ENCODE measurements around the gene ADCY4. TPM values are rescaled to one million over a fixed set of nuclear protein-coding genes. Genes with fewer than 3 reads are reported as not detected.
A peak's percentile ranks its signal among the peaks of the same experiment; 100 is the strongest.

The ADCY4 gene

GRCh38 chr14:24270537-24271133, 64.2 kb downstream of the ADCY4 start:
- Histone ChIP-seq H3K23ac (ENCODE audit: low read length in 2 of 2) (no peak overlapping the region), H4K8ac (ENCODE audit: low read length) (peak overlapping the region; percentile 88), H2BK5ac (ENCODE audit: low read depth, low read length, poor library complexity, severe bottlenecking) (no peak overlapping the region), H2AK5ac (ENCODE audit: low read length, severe bottlenecking) (no peak overlapping the region), H3K4me1 (ENCODE audit: control insufficient read depth, insufficient read depth, low read depth, low read length) (peaks cover 9% of the 10 kb centered on the region), H4K91ac (ENCODE audit: low read length) (peak overlapping the region; percentile 87), H3K9me3 (ENCODE audit: control insufficient read depth, low read length) (no peaks in the 10 kb centered on the region), H3K79me1 (replicated peaks; ENCODE audit: low read length, poor library complexity, severe bottlenecking) (peaks cover 33% of the 10 kb centered on the region), H2BK12ac (ENCODE audit: low read length in 2 of 2) (peak overlapping the region in 1 of 2 experiments; percentile 10), H3K4me2 (ENCODE audit: low read length, poor library complexity, severe bottlenecking) (peak overlapping the region; percentile 78), H3K4me3 (ENCODE audit: insufficient read depth in 1 of 2, low read depth in 1 of 2, low read length in 2 of 2) (peak overlapping the region; percentile 84 to 98), H3K9ac (ENCODE audit: low read length) (peak overlapping the region; percentile 100), H2BK15ac (ENCODE audit: low read depth, poor library complexity, severe bottlenecking) (peak overlapping the region; percentile 4), H3K18ac (ENCODE audit: low read depth in 1 of 2, low read length in 2 of 2) (peak overlapping the region in 1 of 2 experiments; percentile 97), H3K27ac (ENCODE audit: low read length, poor library complexity, severe bottlenecking) (peak overlapping the region; percentile 90), H2AFZ (ENCODE audit: low read depth, low read length) (peak overlapping the region; percentile 91), H2BK120ac (ENCODE audit: low read depth, low read length) (no peak overlapping the region), H3K36me3 (ENCODE audit: control insufficient read depth in 1 of 2, insufficient read depth in 2 of 2, low read depth in 1 of 2, low read length in 2 of 2) (peaks cover 45 to 48% of the 10 kb centered on the region in 2 experiments), H3K4ac (ENCODE audit: low read depth in 1 of 2, low read length in 2 of 2) (peak overlapping the region in 1 of 2 experiments; percentile 47), H3K27me3 (ENCODE audit: control insufficient read depth in 1 of 2, insufficient read depth in 1 of 2, low read length in 2 of 2) (no peaks in the 10 kb centered on the region), H3K14ac (ENCODE audit: low read length in 2 of 2) (no peak overlapping the region)
- WGBS, result 43% methylated on average over 13 of the region's 13 CpGs
- no peak for DNase-seq

GRCh38 chr14:24269910-24270536, 64.8 kb downstream of the ADCY4 start:
- Histone ChIP-seq H2BK15ac (ENCODE audit: low read depth, poor library complexity, severe bottlenecking) (no peak overlapping the region), H3K27me3 (ENCODE audit: control insufficient read depth in 1 of 2, insufficient read depth in 1 of 2, low read length in 2 of 2) (no peaks in the 10 kb centered on the region), H3K27ac (ENCODE audit: low read length, poor library complexity, severe bottlenecking) (no peak overlapping the region), H3K14ac (ENCODE audit: low read length in 2 of 2) (no peak overlapping the region), H3K4me2 (ENCODE audit: low read length, poor library complexity, severe bottlenecking) (no peak overlapping the region), H2AFZ (ENCODE audit: low read depth, low read length) (no peak overlapping the region), H3K9me3 (ENCODE audit: control insufficient read depth, low read length) (no peaks in the 10 kb centered on the region), H3K4me1 (ENCODE audit: control insufficient read depth, insufficient read depth, low read depth, low read length) (peaks cover 9% of the 10 kb centered on the region), H3K9ac (ENCODE audit: low read length) (no peak overlapping the region), H4K8ac (ENCODE audit: low read length) (peak overlapping the region; percentile 38), H4K91ac (ENCODE audit: low read length) (no peak overlapping the region), H3K23ac (ENCODE audit: low read length in 2 of 2) (no peak overlapping the region), H3K79me1 (replicated peaks; ENCODE audit: low read length, poor library complexity, severe bottlenecking) (peaks cover 30% of the 10 kb centered on the region), H2BK120ac (ENCODE audit: low read depth, low read length) (no peak overlapping the region), H3K18ac (ENCODE audit: low read depth in 1 of 2, low read length in 2 of 2) (no peak overlapping the region), H2BK5ac (ENCODE audit: low read depth, low read length, poor library complexity, severe bottlenecking) (no peak overlapping the region), H3K4ac (ENCODE audit: low read depth in 1 of 2, low read length in 2 of 2) (no peak overlapping the region), H2BK12ac (ENCODE audit: low read length in 2 of 2) (peak overlapping the region in 1 of 2 experiments; percentile 27), H3K4me3 (ENCODE audit: insufficient read depth in 1 of 2, low read depth in 1 of 2, low read length in 2 of 2) (no peak overlapping the region), H2AK5ac (ENCODE audit: low read length, severe bottlenecking) (no peak overlapping the region), H3K36me3 (ENCODE audit: control insufficient read depth in 1 of 2, insufficient read depth in 2 of 2, low read depth in 1 of 2, low read length in 2 of 2) (peaks cover 51 to 54% of the 10 kb centered on the region in 2 experiments)
- DNase-seq, result no peak
- WGBS, result 96% methylated on average over 14 of the region's 14 CpGs

GRCh38 chr14:24269368-24269767, 65.5 kb downstream of the ADCY4 start:
- 95% methylated on average over 8 of the region's 8 CpGs for WGBS
- Histone ChIP-seq H2BK120ac (ENCODE audit: low read depth, low read length) (no peak overlapping the region), H3K23ac (ENCODE audit: low read length in 2 of 2) (no peak overlapping the region), H2BK12ac (ENCODE audit: low read length in 2 of 2) (no peak overlapping the region), H3K4me2 (ENCODE audit: low read length, poor library complexity, severe bottlenecking) (no peak overlapping the region), H3K9me3 (ENCODE audit: control insufficient read depth, low read length) (no peaks in the 10 kb centered on the region), H3K4me3 (ENCODE audit: insufficient read depth in 1 of 2, low read depth in 1 of 2, low read length in 2 of 2) (no peak overlapping the region), H2BK15ac (ENCODE audit: low read depth, poor library complexity, severe bottlenecking) (no peak overlapping the region), H3K18ac (ENCODE audit: low read depth in 1 of 2, low read length in 2 of 2) (no peak overlapping the region), H3K27ac (ENCODE audit: low read length, poor library complexity, severe bottlenecking) (no peak overlapping the region), H4K8ac (ENCODE audit: low read length) (no peak overlapping the region), H3K79me1 (replicated peaks; ENCODE audit: low read length, poor library complexity, severe bottlenecking) (peaks cover 30% of the 10 kb centered on the region), H3K4ac (ENCODE audit: low read depth in 1 of 2, low read length in 2 of 2) (no peak overlapping the region), H2AK5ac (ENCODE audit: low read length, severe bottlenecking) (no peak overlapping the region), H2AFZ (ENCODE audit: low read depth, low read length) (no peak overlapping the region), H3K9ac (ENCODE audit: low read length) (no peak overlapping the region), H2BK5ac (ENCODE audit: low read depth, low read length, poor library complexity, severe bottlenecking) (no peak overlapping the region), H3K14ac (ENCODE audit: low read length in 2 of 2) (no peak overlapping the region), H3K36me3 (ENCODE audit: control insufficient read depth in 1 of 2, insufficient read depth in 2 of 2, low read depth in 1 of 2, low read length in 2 of 2) (peaks cover 58 to 59% of the 10 kb centered on the region in 2 experiments), H3K27me3 (ENCODE audit: control insufficient read depth in 1 of 2, insufficient read depth in 1 of 2, low read length in 2 of 2) (no peaks in the 10 kb centered on the region), H4K91ac (ENCODE audit: low read length) (no peak overlapping the region), H3K4me1 (ENCODE audit: control insufficient read depth, insufficient read depth, low read depth, low read length) (peaks cover 9% of the 10 kb centered on the region)
- DNase-seq, result no peak

Small RNA genes lying within 50 kb of the gene (small RNA-seq; reads per million reads assigned to genes)
- gene RF00026 (ENCODE audit: low read depth), result not detected

Measured in mesenchymal stem cell (in vitro differentiated cells and primary cell).